Cardiac fibroblast (primary cell): Measurements from ENCODE around the gene FAXDC2.
"Not testable (repeated sequence)": the region's sequence is repeated elsewhere in the genome, so short reads cannot be mapped to it uniquely, and the experiment has no call there.

Experiments used
- DNase-seq, 2 donors: peaks; one replicate each; pipeline versions ENCODE4 v3.0.0 to v3.0.0-alpha.2; 2010; ENCODE audit warnings: low read depth in 2 of 2
- H3K4me3 ChIP-seq, 2 donors: replicated peaks in 1 of 2; 1 replicate in 1 of 2; 2 replicates in 1 of 2; pipeline ENCODE4 v1.5.1; 2011; ENCODE audit warnings: low read depth in 2 of 2, low read length in 2 of 2, mild to moderate bottlenecking in 2 of 2, moderate library complexity in 1 of 2
- CTCF ChIP-seq: IDR thresholded peaks from one replicate; pipeline ENCODE4 v1.5.1; 2011; ENCODE audit warnings: low read depth, mild to moderate bottlenecking, low read length, inconsistent platforms

The FAXDC2 gene

GRCh38 chr5:154831451-154831850 lies 19.0 kb downstream of the FAXDC2 start:
- no peak for DNase-seq
- no peak for TF ChIP-seq CTCF
- H3K4me3 ChIP-seq: no peak overlapping the region

- TF ChIP-seq CTCF: no peak
- no peak overlapping the region for H3K4me3 ChIP-seq
- no peak for DNase-seq
Observed at GRCh38 chr5:154830596-154830995, 19.8 kb downstream of the FAXDC2 start.

- no peak overlapping the region for H3K4me3 ChIP-seq
- DNase-seq: no peak
- TF ChIP-seq CTCF: no peak
Observed at GRCh38 chr5:154830219-154830595, 20.2 kb downstream of the FAXDC2 start.

GRCh38 chr5:154829589-154830218 lies 20.7 kb downstream of the FAXDC2 start:
- no peak for TF ChIP-seq CTCF
- peak in 1 of 2 donors; percentile 49 for DNase-seq
- no peak overlapping the region for H3K4me3 ChIP-seq

GRCh38 chr5:154829181-154829588 lies 21.2 kb downstream of the FAXDC2 start:
- DNase-seq: no peak
- H3K4me3 ChIP-seq: no peak overlapping the region
- TF ChIP-seq CTCF: no peak

GRCh38 chr5:154824070-154824469 lies 26.3 kb downstream of the FAXDC2 start:
- TF ChIP-seq CTCF: no peak
- no peak for DNase-seq
- H3K4me3 ChIP-seq: no peak overlapping the region

GRCh38 chr5:154823605-154824004 lies 26.8 kb downstream of the FAXDC2 start:
- no peak overlapping the region for H3K4me3 ChIP-seq
- no peak for TF ChIP-seq CTCF
- no peak for DNase-seq

- DNase-seq: not testable (repeated sequence)
Observed at GRCh38 chr5:154822896-154823295, 27.5 kb downstream of the FAXDC2 start.

More at GRCh38 chr5:154822896-154823295, 27.5 kb downstream of the FAXDC2 start:
- H3K4me3 ChIP-seq: not testable (repeated sequence)
